Stomach (tissue), 9 donors: Measurements from ENCODE around the gene FAAP100. TPM values are rescaled to one million over a fixed set of nuclear protein-coding genes. Genes with fewer than 3 reads are reported as not detected.

Experiments
- DNase-seq, 2 donors: peaks; one replicate each; pipeline versions ENCODE4 v3.0.0 to v3.0.0-alpha.2; 2013 to 2019
- H3K27ac ChIP-seq, 5 donors: fragments of 200-600 bp in 4 of 5; sonication (generic) in 4 of 5; one replicate each; pipeline ENCODE4 v1.5.1; 2013 to 2019; ENCODE audit warnings: mild to moderate bottlenecking in 1 of 5, moderate library complexity in 1 of 5
- H3K27me3 ChIP-seq, 3 donors: fragments of 200-600 bp; sonication (generic); one replicate each; pipeline ENCODE4 v1.5.1; 2017 to 2019; ENCODE audit warnings: mixed run types in 1 of 3
- H3K36me3 ChIP-seq, 4 donors: fragments of 200-600 bp; sonication (generic); 1 replicate in 3 of 4; 2 replicates in 1 of 4; pipeline ENCODE4 v1.5.1; 2016 to 2019
- H3K4me1 ChIP-seq, 4 donors: fragments of 200-600 bp; sonication (generic); one replicate each; pipeline ENCODE4 v1.5.1; 2016 to 2019
- H3K4me3 ChIP-seq, 4 donors: fragments of 200-600 bp; sonication (generic) in 3 of 4; one replicate each; pipeline ENCODE4 v1.5.1; 2016 to 2019; ENCODE audit warnings: mild to moderate bottlenecking in 1 of 4
- H3K9me3 ChIP-seq, 4 donors: fragments of 200-600 bp; sonication (generic); one replicate each; pipeline ENCODE4 v1.5.1; 2016 to 2019
- CTCF ChIP-seq, 7 experiments: fragments of 450-650 bp in 4 of 7; fragments of 200-600 bp in 3 of 7; sonication (generic) in 3 of 7; IDR thresholded peaks; one replicate each; pipeline ENCODE4 v1.5.1; 2016 to 2019; ENCODE audit warnings: antibody characterized with exemption in 7 of 7, control low read depth in 2 of 7, mild to moderate bottlenecking in 1 of 7
- EP300 ChIP-seq: sonication (generic); formaldehyde crosslinking; IDR thresholded peaks from one replicate; pipeline ENCODE4 v1.6.1; 2017; ENCODE audit warnings: antibody characterized with exemption
- POLR2A ChIP-seq, 4 donors: fragments of 450-650 bp; IDR thresholded peaks; one replicate each; pipeline ENCODE4 v1.6.1; 2016; ENCODE audit warnings: antibody characterized with exemption in 4 of 4, control low read depth in 2 of 4, mild to moderate bottlenecking in 1 of 4, moderate library complexity in 1 of 4
- POLR2AphosphoS5 ChIP-seq, 3 donors: sonication (generic); formaldehyde crosslinking; IDR thresholded peaks; one replicate each; pipeline ENCODE4 v1.6.1; 2016; ENCODE audit warnings: antibody characterized with exemption in 3 of 3
- WGBS, 5 donors: extraction: QIAGEN DNeasy Blood & Tissue Kit in 3 of 5; methylation state at CpG; one replicate each; pipeline versions ENCODE4 v1.1.5 to v1.1.7; 2013 to 2018; 5-methylcytosine and 5-hydroxymethylcytosine counted together
- intact Hi-C: fragments of 100-400 bp; cut with DNase I; formaldehyde crosslinking; loops from one replicate; pipeline ENCODE4 v1.15.1; 2023; ENCODE audit warnings: low total_unique reads
- polyA plus RNA-seq, 3 donors: library from polyadenylated mRNA; stranded (reverse); fragments of 200-250 nt; gene quantifications; one replicate each; pipeline ENCODE4 v1.2.3, GENCODE V29; 2013
- total RNA-seq, 5 donors: library from RNA; depleted of rRNA; stranded (reverse); fragments of >200 nt; gene quantifications; one replicate each; pipeline versions ENCODE4 v1.1.0 to v1.2.3, GENCODE V29; 2014 to 2016
- donor health status: healthy with polysubstance abuse.
- donor health status: Bipolar disorder and iron deficiency.
- donor health status: healthy.

The FAAP100 gene
- total and polyA plus RNA-seq, 8 donors, result 11.9 to 130 (median 24.3) TPM

GRCh38 chr17:81573794-81574642 is 21.9 kb upstream of the FAAP100 start:
- H3K36me3 ChIP-seq, result peaks cover 38 to 82% (median 79%) of the 10 kb centered on the region in 4 donors
- WGBS, 5 donors, result 83 to 89% (median 86%) methylated on average over 17 of the region's 17 CpGs

GRCh38 chr17:81572563-81573168 is 20.5 kb upstream of the FAAP100 start:
- Histone ChIP-seq H3K4me3 (no peak overlapping the region), H3K36me3 (peaks cover 35 to 85% (median 79%) of the 10 kb centered on the region in 4 donors), H3K9me3 (no peaks in the 10 kb centered on the region), H3K27ac (no peak overlapping the region), H3K27me3 (no peaks in the 10 kb centered on the region), H3K4me1 (peaks cover 30 to 46% (median 38%) of the 10 kb centered on the region in 4 donors)
- 87 to 95% (median 92%) methylated on average over 12 of the region's 12 CpGs for WGBS, 5 donors
- intact Hi-C loops, result no loop called here
- TF ChIP-seq CTCF (IDR thresholded peaks at IDR 0.05) (no peak), EP300 (no peak), POLR2AphosphoS5 (IDR thresholded peaks at IDR 0.05) (no peak), POLR2A (IDR thresholded peaks at IDR 0.05) (no peak)
- no peak for DNase-seq

More at GRCh38 chr17:81573794-81574642, 21.9 kb upstream of the FAAP100 start:
- TF ChIP-seq POLR2A (IDR thresholded peaks at IDR 0.05) (no peak), POLR2AphosphoS5 (IDR thresholded peaks at IDR 0.05) (no peak), CTCF (IDR thresholded peaks at IDR 0.05) (no peak), EP300 (no peak)
- Histone ChIP-seq H3K27ac (no peak overlapping the region), H3K9me3 (no peaks in the 10 kb centered on the region), H3K27me3 (no peaks in the 10 kb centered on the region), H3K4me3 (no peak overlapping the region), H3K4me1 (peaks cover 25 to 38% (median 32%) of the 10 kb centered on the region in 4 donors)
- intact Hi-C loops, result no loop called here
- DNase-seq, result no peak

- Histone ChIP-seq H3K9me3 (no peaks in the 10 kb centered on the region), H3K27ac (no peak overlapping the region), H3K27me3 (no peaks in the 10 kb centered on the region), H3K36me3 (peaks cover 35 to 98% (median 89%) of the 10 kb centered on the region in 4 donors), H3K4me3 (no peak overlapping the region), H3K4me1 (peaks cover 29 to 46% (median 38%) of the 10 kb centered on the region in 4 donors)
- DNase-seq, result no peak
- intact Hi-C loops, result no loop called here
- WGBS, 5 donors, result 89 to 94% (median 92%) methylated on average over 11 of the region's 11 CpGs
- no peak for TF ChIP-seq POLR2AphosphoS5 (IDR thresholded peaks at IDR 0.05)
- no peak for TF ChIP-seq CTCF (IDR thresholded peaks at IDR 0.05)
- no peak for TF ChIP-seq EP300
- no peak for TF ChIP-seq POLR2A (IDR thresholded peaks at IDR 0.05)
Measured at GRCh38 chr17:81570964-81571363, 18.8 kb upstream of the FAAP100 start.

GRCh38 chr17:81569986-81570514 is 17.9 kb upstream of the FAAP100 start:
- no peak for DNase-seq
- peaks cover 43 to 98% (median 90%) of the 10 kb centered on the region in 4 donors for H3K36me3 ChIP-seq

More at GRCh38 chr17:81569986-81570514, 17.9 kb upstream of the FAAP100 start:
- intact Hi-C loops, result no loop called here
- peaks cover 30 to 45% (median 37%) of the 10 kb centered on the region in 4 donors for H3K4me1 ChIP-seq
- TF ChIP-seq EP300 (no peak), POLR2A (IDR thresholded peaks at IDR 0.05) (no peak), POLR2AphosphoS5 (IDR thresholded peaks at IDR 0.05) (no peak), CTCF (IDR thresholded peaks at IDR 0.05) (no peak)
- H3K27ac ChIP-seq, result no peak overlapping the region
- 91 to 97% (median 95%) methylated on average over 13 to 18 of the region's 18 CpGs for WGBS, 5 donors
- H3K4me3 ChIP-seq, result no peak overlapping the region
- H3K27me3 ChIP-seq, result no peaks in the 10 kb centered on the region
- H3K9me3 ChIP-seq, result no peaks in the 10 kb centered on the region
